ENCODE results near the gene ICE1.

ICE1 gene

DNA sequence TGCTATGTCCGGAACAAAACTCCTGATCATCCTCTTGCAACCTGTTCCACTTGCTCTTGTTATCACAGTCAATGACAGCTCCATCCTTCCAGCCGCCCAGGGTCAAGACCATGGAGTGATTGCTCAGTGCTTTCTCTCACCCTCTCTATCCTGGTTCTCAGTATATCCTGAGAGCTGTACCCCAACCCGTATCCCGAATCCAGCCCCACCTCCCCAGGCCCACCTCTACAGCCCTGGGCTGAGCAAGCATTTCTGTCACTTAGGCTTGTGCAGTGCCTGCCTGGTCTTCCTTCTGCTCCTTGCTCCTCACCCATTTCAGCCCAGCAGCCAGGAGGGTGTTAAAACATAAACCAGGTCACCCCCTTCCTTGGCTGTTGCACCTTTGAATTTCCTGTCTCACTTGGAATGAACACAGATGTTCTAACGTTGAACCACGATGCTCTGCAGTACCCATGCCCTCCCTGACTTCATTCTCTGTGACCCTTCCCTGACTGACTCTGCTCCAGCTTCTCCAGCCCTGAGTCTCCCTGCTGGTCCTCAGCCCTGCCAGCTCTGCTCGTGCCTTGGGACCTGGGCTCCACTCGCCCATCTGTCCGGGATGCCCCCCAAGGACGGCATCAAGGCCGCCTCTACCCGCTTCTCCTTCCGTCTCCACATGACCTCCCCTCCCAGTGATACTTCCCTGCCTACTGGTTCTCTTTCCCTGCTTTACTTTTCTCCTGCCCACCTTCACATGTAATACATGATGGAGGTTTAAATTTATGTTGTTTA is 110.0 kb downstream of the ICE1 start:
- H3K79me1 ChIP-seq (replicated peaks; ENCODE audit: low read length, poor library complexity, severe bottlenecking) = no peaks in the 10 kb centered on the region
- 80% methylated on average over 13 of the region's 13 CpGs for WGBS

GRCh38 chr5:5533927-5534326 is 111.5 kb downstream of the ICE1 start:
- H4K91ac ChIP-seq (ENCODE audit: low read length) = no peak overlapping the region

More for the DNA sequence above, 110.0 kb downstream of the ICE1 start:
- Histone ChIP-seq H4K8ac (ENCODE audit: low read length) (no peak overlapping the region), H3K9me3 (ENCODE audit: control insufficient read depth, low read length) (no peaks in the 10 kb centered on the region), H3K18ac (ENCODE audit: low read depth in 1 of 2, low read length in 2 of 2) (no peak overlapping the region), H3K4ac (ENCODE audit: low read depth in 1 of 2, low read length in 2 of 2) (no peak overlapping the region), H2BK5ac (ENCODE audit: low read depth, low read length, poor library complexity, severe bottlenecking) (no peak overlapping the region), H3K4me3 (ENCODE audit: insufficient read depth in 1 of 2, low read depth in 1 of 2, low read length in 2 of 2) (no peak overlapping the region), H2AFZ (ENCODE audit: low read depth, low read length) (no peak overlapping the region), H3K14ac (ENCODE audit: low read length in 2 of 2) (no peak overlapping the region), H4K91ac (ENCODE audit: low read length) (no peak overlapping the region), H2BK120ac (ENCODE audit: low read depth, low read length) (no peak overlapping the region), H2BK15ac (ENCODE audit: low read depth, poor library complexity, severe bottlenecking) (no peak overlapping the region), H2AK5ac (ENCODE audit: low read length, severe bottlenecking) (no peak overlapping the region), H3K36me3 (ENCODE audit: control insufficient read depth in 1 of 2, insufficient read depth in 2 of 2, low read depth in 1 of 2, low read length in 2 of 2) (no peaks in the 10 kb centered on the region), H3K27ac (ENCODE audit: low read length, poor library complexity, severe bottlenecking) (no peak overlapping the region), H3K4me1 (ENCODE audit: control insufficient read depth, insufficient read depth, low read depth, low read length) (no peaks in the 10 kb centered on the region), H3K23ac (ENCODE audit: low read length in 2 of 2) (no peak overlapping the region), H3K27me3 (ENCODE audit: control insufficient read depth in 1 of 2, insufficient read depth in 1 of 2, low read length in 2 of 2) (no peaks in the 10 kb centered on the region), H3K4me2 (ENCODE audit: low read length, poor library complexity, severe bottlenecking) (no peak overlapping the region), H3K9ac (ENCODE audit: low read length) (no peak overlapping the region), H2BK12ac (ENCODE audit: low read length in 2 of 2) (no peak overlapping the region)
- DNase-seq = no peak

DNA sequence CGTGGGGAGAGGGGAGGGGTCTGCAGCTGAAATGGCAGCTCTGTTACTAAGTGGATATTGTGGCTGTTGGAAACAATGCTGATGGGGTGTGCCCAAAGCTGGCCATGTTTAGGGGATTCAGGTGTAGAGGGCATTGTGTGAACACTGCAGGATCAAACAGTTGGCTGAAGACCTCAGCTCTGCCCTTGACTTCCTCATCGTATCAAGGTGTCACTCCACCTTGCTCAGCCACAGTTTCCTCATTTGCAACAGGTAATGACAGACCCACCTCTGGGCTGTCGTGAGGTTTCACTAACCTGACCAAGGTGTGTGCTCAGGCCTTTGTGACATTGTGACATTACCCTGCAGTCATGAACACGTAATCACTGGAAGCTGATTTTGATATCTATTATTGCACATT is 111.9 kb downstream of the ICE1 start:
- no peak overlapping the region for H2BK120ac ChIP-seq (ENCODE audit: low read depth, low read length)
- H3K4me2 ChIP-seq (ENCODE audit: low read length, poor library complexity, severe bottlenecking) = no peak overlapping the region
- no peak overlapping the region for H4K91ac ChIP-seq (ENCODE audit: low read length)
- H2BK12ac ChIP-seq (ENCODE audit: low read length in 2 of 2) = no peak overlapping the region
- H3K4me3 ChIP-seq (ENCODE audit: insufficient read depth in 1 of 2, low read depth in 1 of 2, low read length in 2 of 2) = no peak overlapping the region
- H2AFZ ChIP-seq (ENCODE audit: low read depth, low read length) = no peak overlapping the region
- no peak for DNase-seq
- no peak overlapping the region for H3K27ac ChIP-seq (ENCODE audit: low read length, poor library complexity, severe bottlenecking)
- H3K14ac ChIP-seq (ENCODE audit: low read length in 2 of 2) = no peak overlapping the region
- no peak overlapping the region for H2BK15ac ChIP-seq (ENCODE audit: low read depth, poor library complexity, severe bottlenecking)
- WGBS = 73% methylated on average over 4 of the region's 4 CpGs
- no peaks in the 10 kb centered on the region for H3K9me3 ChIP-seq (ENCODE audit: control insufficient read depth, low read length)
- H2AK5ac ChIP-seq (ENCODE audit: low read length, severe bottlenecking) = no peak overlapping the region
- H3K18ac ChIP-seq (ENCODE audit: low read depth in 1 of 2, low read length in 2 of 2) = no peak overlapping the region
- H3K4me1 ChIP-seq (ENCODE audit: control insufficient read depth, insufficient read depth, low read depth, low read length) = no peaks in the 10 kb centered on the region
- H4K8ac ChIP-seq (ENCODE audit: low read length) = no peak overlapping the region
- H3K23ac ChIP-seq (ENCODE audit: low read length in 2 of 2) = no peak overlapping the region
- H3K79me1 ChIP-seq (replicated peaks; ENCODE audit: low read length, poor library complexity, severe bottlenecking) = no peaks in the 10 kb centered on the region
- no peak overlapping the region for H2BK5ac ChIP-seq (ENCODE audit: low read depth, low read length, poor library complexity, severe bottlenecking)
- no peak overlapping the region for H3K9ac ChIP-seq (ENCODE audit: low read length)
- H3K27me3 ChIP-seq (ENCODE audit: control insufficient read depth in 1 of 2, insufficient read depth in 1 of 2, low read length in 2 of 2) = no peaks in the 10 kb centered on the region
- H3K4ac ChIP-seq (ENCODE audit: low read depth in 1 of 2, low read length in 2 of 2) = no peak overlapping the region
- no peaks in the 10 kb centered on the region for H3K36me3 ChIP-seq (ENCODE audit: control insufficient read depth in 1 of 2, insufficient read depth in 2 of 2, low read depth in 1 of 2, low read length in 2 of 2)

More at GRCh38 chr5:5533927-5534326, 111.5 kb downstream of the ICE1 start:
- Histone ChIP-seq H2BK12ac (ENCODE audit: low read length in 2 of 2) (no peak overlapping the region), H3K4me2 (ENCODE audit: low read length, poor library complexity, severe bottlenecking) (no peak overlapping the region), H2BK5ac (ENCODE audit: low read depth, low read length, poor library complexity, severe bottlenecking) (no peak overlapping the region), H2AFZ (ENCODE audit: low read depth, low read length) (no peak overlapping the region), H2BK15ac (ENCODE audit: low read depth, poor library complexity, severe bottlenecking) (no peak overlapping the region), H3K79me1 (replicated peaks; ENCODE audit: low read length, poor library complexity, severe bottlenecking) (no peaks in the 10 kb centered on the region), H3K23ac (ENCODE audit: low read length in 2 of 2) (no peak overlapping the region), H3K4me3 (ENCODE audit: insufficient read depth in 1 of 2, low read depth in 1 of 2, low read length in 2 of 2) (no peak overlapping the region), H3K4ac (ENCODE audit: low read depth in 1 of 2, low read length in 2 of 2) (no peak overlapping the region), H3K4me1 (ENCODE audit: control insufficient read depth, insufficient read depth, low read depth, low read length) (no peaks in the 10 kb centered on the region), H2BK120ac (ENCODE audit: low read depth, low read length) (no peak overlapping the region), H3K9ac (ENCODE audit: low read length) (no peak overlapping the region), H3K36me3 (ENCODE audit: control insufficient read depth in 1 of 2, insufficient read depth in 2 of 2, low read depth in 1 of 2, low read length in 2 of 2) (no peaks in the 10 kb centered on the region), H2AK5ac (ENCODE audit: low read length, severe bottlenecking) (no peak overlapping the region), H3K27me3 (ENCODE audit: control insufficient read depth in 1 of 2, insufficient read depth in 1 of 2, low read length in 2 of 2) (no peaks in the 10 kb centered on the region), H3K9me3 (ENCODE audit: control insufficient read depth, low read length) (no peaks in the 10 kb centered on the region), H4K8ac (ENCODE audit: low read length) (no peak overlapping the region), H3K18ac (ENCODE audit: low read depth in 1 of 2, low read length in 2 of 2) (no peak overlapping the region), H3K27ac (ENCODE audit: low read length, poor library complexity, severe bottlenecking) (no peak overlapping the region), H3K14ac (ENCODE audit: low read length in 2 of 2) (no peak overlapping the region)
- 72% methylated on average over 9 of the region's 9 CpGs for WGBS
- DNase-seq = no peak

DNA sequence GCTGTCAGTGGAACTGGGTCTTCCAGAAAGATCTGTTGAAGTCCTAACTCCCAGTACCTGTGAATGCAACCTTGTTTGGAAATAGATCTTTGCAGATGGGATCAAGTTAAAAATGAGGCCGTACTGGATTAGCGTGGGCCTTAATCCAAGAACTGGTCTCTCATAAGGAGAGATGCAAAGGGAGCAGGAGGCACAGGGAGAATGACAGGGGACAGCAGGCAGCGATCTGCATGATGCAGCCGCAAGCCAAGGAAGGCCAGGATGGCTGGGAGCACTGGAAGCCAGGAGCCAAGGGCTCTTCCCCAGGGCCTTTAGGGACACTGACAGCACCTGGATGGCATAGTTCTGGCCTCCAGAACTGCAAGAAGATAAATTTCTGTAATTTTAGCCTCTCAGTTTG is 114.4 kb downstream of the ICE1 start:
- Histone ChIP-seq H2BK120ac (ENCODE audit: low read depth, low read length) (no peak overlapping the region), H3K36me3 (ENCODE audit: control insufficient read depth in 1 of 2, insufficient read depth in 2 of 2, low read depth in 1 of 2, low read length in 2 of 2) (no peaks in the 10 kb centered on the region), H4K8ac (ENCODE audit: low read length) (no peak overlapping the region), H2AFZ (ENCODE audit: low read depth, low read length) (no peak overlapping the region), H3K4me1 (ENCODE audit: control insufficient read depth, insufficient read depth, low read depth, low read length) (no peaks in the 10 kb centered on the region), H3K23ac (ENCODE audit: low read length in 2 of 2) (no peak overlapping the region), H2BK12ac (ENCODE audit: low read length in 2 of 2) (no peak overlapping the region), H3K9me3 (ENCODE audit: control insufficient read depth, low read length) (no peaks in the 10 kb centered on the region), H2BK15ac (ENCODE audit: low read depth, poor library complexity, severe bottlenecking) (no peak overlapping the region), H2BK5ac (ENCODE audit: low read depth, low read length, poor library complexity, severe bottlenecking) (no peak overlapping the region), H3K4me2 (ENCODE audit: low read length, poor library complexity, severe bottlenecking) (no peak overlapping the region), H3K27ac (ENCODE audit: low read length, poor library complexity, severe bottlenecking) (no peak overlapping the region), H2AK5ac (ENCODE audit: low read length, severe bottlenecking) (no peak overlapping the region), H4K91ac (ENCODE audit: low read length) (no peak overlapping the region), H3K14ac (ENCODE audit: low read length in 2 of 2) (no peak overlapping the region), H3K4me3 (ENCODE audit: insufficient read depth in 1 of 2, low read depth in 1 of 2, low read length in 2 of 2) (no peak overlapping the region), H3K9ac (ENCODE audit: low read length) (no peak overlapping the region), H3K27me3 (ENCODE audit: control insufficient read depth in 1 of 2, insufficient read depth in 1 of 2, low read length in 2 of 2) (no peaks in the 10 kb centered on the region), H3K79me1 (replicated peaks; ENCODE audit: low read length, poor library complexity, severe bottlenecking) (no peaks in the 10 kb centered on the region), H3K18ac (ENCODE audit: low read depth in 1 of 2, low read length in 2 of 2) (no peak overlapping the region), H3K4ac (ENCODE audit: low read depth in 1 of 2, low read length in 2 of 2) (no peak overlapping the region)
- DNase-seq = no peak
- WGBS = 88% methylated on average over 4 of the region's 4 CpGs
